Measurements from ENCODE around the gene GGCT. TPM values are rescaled to one million over a fixed set of nuclear protein-coding genes. Genes with fewer than 3 reads are reported as not detected.

The GGCT gene
- polyA plus RNA-seq, 2 of the 4 experiments (the other 2 are of a cell fraction), result 69.7 to 79.6 TPM

DNA sequence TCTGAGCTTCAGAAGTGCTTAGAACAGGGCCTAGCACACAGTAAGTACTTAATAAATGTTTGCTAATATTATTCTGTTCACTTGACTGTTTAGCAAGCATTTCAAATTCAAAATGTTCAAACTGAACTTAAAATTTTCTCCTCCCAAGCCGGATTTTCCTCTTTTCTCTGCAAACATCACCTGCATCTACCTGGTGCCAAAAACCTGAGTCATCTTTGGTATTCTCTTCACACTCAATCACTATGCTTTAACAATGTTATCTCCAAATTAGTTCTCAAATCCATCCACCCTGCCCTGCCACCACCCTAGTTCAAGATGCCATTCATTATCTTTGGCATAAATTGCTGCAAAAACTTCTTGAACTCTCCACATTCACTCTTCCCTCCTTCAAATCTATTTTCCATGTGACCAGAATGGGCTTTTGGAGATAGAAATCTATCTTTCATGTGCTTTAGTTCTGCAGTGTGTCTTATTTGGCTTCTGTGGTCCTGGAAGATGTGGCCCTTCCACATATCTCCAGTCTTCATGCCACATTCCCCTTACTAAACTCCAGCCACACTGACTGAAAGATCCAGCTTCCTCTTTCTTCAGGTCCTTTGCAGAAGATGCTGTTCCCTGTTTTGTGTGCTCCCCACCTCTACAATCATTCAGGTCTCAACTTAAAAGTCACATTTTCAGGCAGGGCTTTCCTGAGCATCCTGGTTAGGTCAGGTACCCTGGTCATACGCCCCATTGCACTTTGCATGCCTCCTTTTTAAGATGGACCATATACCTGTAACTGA, 2.0 kb downstream of the GGCT start (continued):
- TF ChIP-seq CTCF (IDR thresholded peaks at IDR 0.05), result no peak

DNA sequence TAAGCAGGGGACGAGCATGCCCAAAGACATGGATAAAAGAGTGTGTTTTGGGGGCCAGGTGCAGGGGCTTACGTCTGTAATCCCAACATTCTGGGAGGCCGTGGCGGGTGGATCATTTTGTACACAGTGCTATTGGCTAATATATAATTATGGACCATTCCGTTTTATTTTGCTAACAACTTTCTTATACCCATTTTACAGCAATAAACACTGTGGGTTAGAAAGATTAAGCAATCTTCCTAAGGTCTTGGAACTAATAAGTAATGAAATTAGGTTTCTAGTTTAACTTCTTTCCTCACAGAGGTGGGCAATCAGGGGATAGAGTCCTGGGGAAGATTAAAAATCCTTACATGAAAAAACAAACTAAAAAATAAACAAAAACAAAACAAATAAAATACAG, 3.4 kb downstream of the GGCT start:
- WGBS (ENCODE audit: missing lambda C conversion rate), result 89% methylated on average over 5 of the region's 5 CpGs
- ATAC-seq, result no peak
- Histone ChIP-seq H3K4me3 (no peak overlapping the region), H3K4me2 (no peak overlapping the region), H3K9me3 (no peaks in the 10 kb centered on the region), H3K27ac (no peak overlapping the region), H3K4me1 (peaks cover 18% of the 10 kb centered on the region)
- DNase-seq (ENCODE audit: low read depth in 1 of 2, low spot score in 1 of 2), result no peak
- TF ChIP-seq, protein P1, sequence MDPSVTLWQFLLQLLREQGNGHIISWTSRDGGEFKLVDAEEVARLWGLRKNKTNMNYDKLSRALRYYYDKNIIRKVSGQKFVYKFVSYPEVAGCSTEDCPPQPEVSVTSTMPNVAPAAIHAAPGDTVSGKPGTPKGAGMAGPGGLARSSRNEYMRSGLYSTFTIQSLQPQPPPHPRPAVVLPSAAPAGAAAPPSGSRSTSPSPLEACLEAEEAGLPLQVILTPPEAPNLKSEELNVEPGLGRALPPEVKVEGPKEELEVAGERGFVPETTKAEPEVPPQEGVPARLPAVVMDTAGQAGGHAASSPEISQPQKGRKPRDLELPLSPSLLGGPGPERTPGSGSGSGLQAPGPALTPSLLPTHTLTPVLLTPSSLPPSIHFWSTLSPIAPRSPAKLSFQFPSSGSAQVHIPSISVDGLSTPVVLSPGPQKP (IDR thresholded peaks at IDR 0.05; ENCODE audit: low read depth, low read length), result no peak
- TF ChIP-seq ZSCAN20 (CRISPR knock-in tag; IDR thresholded peaks at IDR 0.05), result no peak
- no peak for FAIRE-seq
- POLR2A ChIA-PET, result no interaction called here
- CTCF ChIA-PET, result no interaction called here

- ChIA-PET POLR2A (no interaction called here), CTCF (interaction anchor here (1.6 kb wide), 1 partner anchor 217 kb away, joined by 3 read pairs; no protein-coding TSS in a partner anchor)
- Histone ChIP-seq H3K4me1 (no peaks in the 10 kb centered on the region), H3K27ac (no peak overlapping the region), H3K4me3 (no peak overlapping the region), H3K4me2 (no peak overlapping the region), H3K9me3 (peaks cover 24% of the 10 kb centered on the region)
- FAIRE-seq, result no peak
- TF ChIP-seq EHF (CRISPR knock-in tag; IDR thresholded peaks at IDR 0.05) (no peak), CHD4 (IDR thresholded peaks at IDR 0.05; ENCODE audit: borderline replicate concordance) (no peak), EHMT2 (IDR thresholded peaks at IDR 0.05; ENCODE audit: low read depth) (no peak), SREBF2 (IDR thresholded peaks at IDR 0.05) (no peak), CTCF (IDR thresholded peaks at IDR 0.05) (no peak), RARB (CRISPR knock-in tag; IDR thresholded peaks at IDR 0.05) (no peak), RCOR1 (IDR thresholded peaks at IDR 0.05; ENCODE audit: low read depth, low read length) (no peak), CBX8 (IDR thresholded peaks at IDR 0.05) (no peak), JUN (IDR thresholded peaks at IDR 0.05) (no peak), TFCP2L1 (CRISPR knock-in tag; IDR thresholded peaks at IDR 0.05) (no peak), GATA3 (IDR thresholded peaks at IDR 0.05; ENCODE audit: borderline replicate concordance) (no peak), HEYL (CRISPR knock-in tag; IDR thresholded peaks at IDR 0.05) (no peak)
- TF ChIP-seq, protein P2, sequence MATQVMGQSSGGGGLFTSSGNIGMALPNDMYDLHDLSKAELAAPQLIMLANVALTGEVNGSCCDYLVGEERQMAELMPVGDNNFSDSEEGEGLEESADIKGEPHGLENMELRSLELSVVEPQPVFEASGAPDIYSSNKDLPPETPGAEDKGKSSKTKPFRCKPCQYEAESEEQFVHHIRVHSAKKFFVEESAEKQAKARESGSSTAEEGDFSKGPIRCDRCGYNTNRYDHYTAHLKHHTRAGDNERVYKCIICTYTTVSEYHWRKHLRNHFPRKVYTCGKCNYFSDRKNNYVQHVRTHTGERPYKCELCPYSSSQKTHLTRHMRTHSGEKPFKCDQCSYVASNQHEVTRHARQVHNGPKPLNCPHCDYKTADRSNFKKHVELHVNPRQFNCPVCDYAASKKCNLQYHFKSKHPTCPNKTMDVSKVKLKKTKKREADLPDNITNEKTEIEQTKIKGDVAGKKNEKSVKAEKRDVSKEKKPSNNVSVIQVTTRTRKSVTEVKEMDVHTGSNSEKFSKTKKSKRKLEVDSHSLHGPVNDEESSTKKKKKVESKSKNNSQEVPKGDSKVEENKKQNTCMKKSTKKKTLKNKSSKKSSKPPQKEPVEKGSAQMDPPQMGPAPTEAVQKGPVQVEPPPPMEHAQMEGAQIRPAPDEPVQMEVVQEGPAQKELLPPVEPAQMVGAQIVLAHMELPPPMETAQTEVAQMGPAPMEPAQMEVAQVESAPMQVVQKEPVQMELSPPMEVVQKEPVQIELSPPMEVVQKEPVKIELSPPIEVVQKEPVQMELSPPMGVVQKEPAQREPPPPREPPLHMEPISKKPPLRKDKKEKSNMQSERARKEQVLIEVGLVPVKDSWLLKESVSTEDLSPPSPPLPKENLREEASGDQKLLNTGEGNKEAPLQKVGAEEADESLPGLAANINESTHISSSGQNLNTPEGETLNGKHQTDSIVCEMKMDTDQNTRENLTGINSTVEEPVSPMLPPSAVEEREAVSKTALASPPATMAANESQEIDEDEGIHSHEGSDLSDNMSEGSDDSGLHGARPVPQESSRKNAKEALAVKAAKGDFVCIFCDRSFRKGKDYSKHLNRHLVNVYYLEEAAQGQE (IDR thresholded peaks at IDR 0.05), result no peak
- TF ChIP-seq, protein P3, sequence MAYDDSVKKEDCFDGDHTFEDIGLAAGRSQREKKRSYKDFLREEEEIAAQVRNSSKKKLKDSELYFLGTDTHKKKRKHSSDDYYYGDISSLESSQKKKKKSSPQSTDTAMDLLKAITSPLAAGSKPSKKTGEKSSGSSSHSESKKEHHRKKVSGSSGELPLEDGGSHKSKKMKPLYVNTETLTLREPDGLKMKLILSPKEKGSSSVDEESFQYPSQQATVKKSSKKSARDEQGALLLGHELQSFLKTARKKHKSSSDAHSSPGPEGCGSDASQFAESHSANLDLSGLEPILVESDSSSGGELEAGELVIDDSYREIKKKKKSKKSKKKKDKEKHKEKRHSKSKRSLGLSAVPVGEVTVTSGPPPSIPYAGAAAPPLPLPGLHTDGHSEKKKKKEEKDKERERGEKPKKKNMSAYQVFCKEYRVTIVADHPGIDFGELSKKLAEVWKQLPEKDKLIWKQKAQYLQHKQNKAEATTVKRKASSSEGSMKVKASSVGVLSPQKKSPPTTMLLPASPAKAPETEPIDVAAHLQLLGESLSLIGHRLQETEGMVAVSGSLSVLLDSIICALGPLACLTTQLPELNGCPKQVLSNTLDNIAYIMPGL (CRISPR knock-in tag; IDR thresholded peaks at IDR 0.05; ENCODE audit: borderline replicate concordance), result no peak
- ATAC-seq, result no peak
- DNase-seq (ENCODE audit: low read depth in 1 of 2, low spot score in 1 of 2), result no peak
Observed at GRCh38 chr7:30493228-30493627, 11.4 kb downstream of the GGCT start.

All from A549 (cell line).